GM13976 (cell line): ENCODE results near the gene CDC14A.

Experiments used
- DNase-seq: peaks from one replicate; pipeline ENCODE4 v3.0.0; 2012; ENCODE audit warnings: low spot score
- CTCF ChIP-seq: IDR thresholded peaks from 2 replicates; pipeline ENCODE4 v1.5.1; 2012; ENCODE audit warnings: borderline replicate concordance, mild to moderate bottlenecking; ENCODE audit not compliant: insufficient read depth; ENCODE audit errors: extremely low read depth, missing control alignments, control extremely low read depth
- in situ Hi-C: fragments of 300-500 bp; cut with MboI; formaldehyde crosslinking; loops from one replicate; pipeline ENCODE4 v1.12.0; 2022; ENCODE audit warnings: low sequenced_read_pairs, mixed read lengths, inconsistent platforms; ENCODE audit not compliant: unreplicated experiment

Gene CDC14A

GRCh38 chr1:100552031-100552430, 199.7 kb downstream of the CDC14A start:
- DNase-seq, result no peak
- in situ Hi-C loops, result no loop called here
- no peak for TF ChIP-seq CTCF

- in situ Hi-C loops, result no loop called here
Measured at GRCh38 chr1:100552922-100553321, 200.6 kb downstream of the CDC14A start.

GRCh38 chr1:100556181-100556580, 203.9 kb downstream of the CDC14A start:
- TF ChIP-seq CTCF, result no peak
- in situ Hi-C loops, result no loop called here
- no peak for DNase-seq

More at GRCh38 chr1:100552922-100553321, 200.6 kb downstream of the CDC14A start:
- TF ChIP-seq CTCF, result no peak
- no peak for DNase-seq

GRCh38 chr1:100556925-100557605, 204.8 kb downstream of the CDC14A start:
- no peak for DNase-seq
- no peak for TF ChIP-seq CTCF
- in situ Hi-C loops, result no loop called here

- DNase-seq, result no peak
- TF ChIP-seq CTCF, result no peak
- in situ Hi-C loops, result no loop called here
Measured at GRCh38 chr1:100557606-100557953, 205.3 kb downstream of the CDC14A start.

GRCh38 chr1:100565533-100565932, 213.2 kb downstream of the CDC14A start:
- in situ Hi-C loops, result no loop called here
- TF ChIP-seq CTCF, result no peak

More at GRCh38 chr1:100565533-100565932, 213.2 kb downstream of the CDC14A start:
- no peak for DNase-seq
